ENCODE data around the gene CHRM2.

CHRM2 gene

GRCh38 chr7:136897676-136898075, 29.2 kb downstream of the CHRM2 start:
- DNase-seq, result no peak

- no peak for DNase-seq
These were observed 31.6 kb downstream of the CHRM2 start for GRCh38 chr7:136900005-136900404.

- no peak for DNase-seq
These were observed 42.3 kb downstream of the CHRM2 start for GRCh38 chr7:136910771-136911170.

GRCh38 chr7:136911344-136911743, 42.9 kb downstream of the CHRM2 start:
- no peak for DNase-seq

GRCh38 chr7:136912339-136912738, 43.9 kb downstream of the CHRM2 start:
- DNase-seq, result no peak

GRCh38 chr7:136914016-136914415, 45.6 kb downstream of the CHRM2 start:
- no peak for DNase-seq

GRCh38 chr7:136919820-136920219, 51.4 kb downstream of the CHRM2 start:
- no peak for DNase-seq

- no peak for DNase-seq
These were observed 54.7 kb downstream of the CHRM2 start for GRCh38 chr7:136923111-136923667.

- no peak for DNase-seq
These were observed 56.6 kb downstream of the CHRM2 start for GRCh38 chr7:136925044-136925443.

- DNase-seq, result no peak
These were observed 57.1 kb downstream of the CHRM2 start for GRCh38 chr7:136925556-136925955.

- DNase-seq, result no peak
These were observed 62.9 kb downstream of the CHRM2 start for GRCh38 chr7:136931169-136931867.

GRCh38 chr7:136937436-136937835, 69.0 kb downstream of the CHRM2 start:
- no peak for DNase-seq

GRCh38 chr7:136938476-136938875, 70.0 kb downstream of the CHRM2 start:
- no peak for DNase-seq

- no peak for DNase-seq
These were observed 71.7 kb downstream of the CHRM2 start for GRCh38 chr7:136940122-136940521.

- no peak for DNase-seq
These were observed 72.5 kb downstream of the CHRM2 start for GRCh38 chr7:136940917-136941316.

- no peak for DNase-seq
These were observed 73.4 kb downstream of the CHRM2 start for GRCh38 chr7:136941816-136942215.

- no peak for DNase-seq
These were observed 73.9 kb downstream of the CHRM2 start for GRCh38 chr7:136942401-136942800.

GRCh38 chr7:136942994-136943393, 74.5 kb downstream of the CHRM2 start:
- DNase-seq, result no peak

- no peak for DNase-seq
These were observed 78.9 kb downstream of the CHRM2 start for GRCh38 chr7:136947347-136947746.

- DNase-seq, result no peak
These were observed 81.9 kb downstream of the CHRM2 start for GRCh38 chr7:136950331-136950730.

- DNase-seq, result no peak
These were observed 84.9 kb downstream of the CHRM2 start for GRCh38 chr7:136953386-136953785.

GRCh38 chr7:136956232-136956631, 87.8 kb downstream of the CHRM2 start:
- no peak for DNase-seq

- no peak for DNase-seq
These were observed 88.2 kb downstream of the CHRM2 start for GRCh38 chr7:136956671-136957070.

- DNase-seq, result no peak
These were observed 88.9 kb downstream of the CHRM2 start for GRCh38 chr7:136957391-136957790.

- no peak for DNase-seq
These were observed 89.6 kb downstream of the CHRM2 start for GRCh38 chr7:136958016-136958415.
